ENCODE results near the gene PCDHGA5. TPM values are rescaled to one million over a fixed set of nuclear protein-coding genes. Genes with fewer than 3 reads are reported as not detected.
A peak's percentile ranks its signal among the peaks of the same experiment; 100 is the strongest.
"Not testable (repeated sequence)": the region's sequence is repeated elsewhere in the genome, so short reads cannot be mapped to it uniquely, and the experiment has no call there.

Gene PCDHGA5
- total RNA-seq, 1 donor from 2014 or later = 8.6 TPM

DNA sequence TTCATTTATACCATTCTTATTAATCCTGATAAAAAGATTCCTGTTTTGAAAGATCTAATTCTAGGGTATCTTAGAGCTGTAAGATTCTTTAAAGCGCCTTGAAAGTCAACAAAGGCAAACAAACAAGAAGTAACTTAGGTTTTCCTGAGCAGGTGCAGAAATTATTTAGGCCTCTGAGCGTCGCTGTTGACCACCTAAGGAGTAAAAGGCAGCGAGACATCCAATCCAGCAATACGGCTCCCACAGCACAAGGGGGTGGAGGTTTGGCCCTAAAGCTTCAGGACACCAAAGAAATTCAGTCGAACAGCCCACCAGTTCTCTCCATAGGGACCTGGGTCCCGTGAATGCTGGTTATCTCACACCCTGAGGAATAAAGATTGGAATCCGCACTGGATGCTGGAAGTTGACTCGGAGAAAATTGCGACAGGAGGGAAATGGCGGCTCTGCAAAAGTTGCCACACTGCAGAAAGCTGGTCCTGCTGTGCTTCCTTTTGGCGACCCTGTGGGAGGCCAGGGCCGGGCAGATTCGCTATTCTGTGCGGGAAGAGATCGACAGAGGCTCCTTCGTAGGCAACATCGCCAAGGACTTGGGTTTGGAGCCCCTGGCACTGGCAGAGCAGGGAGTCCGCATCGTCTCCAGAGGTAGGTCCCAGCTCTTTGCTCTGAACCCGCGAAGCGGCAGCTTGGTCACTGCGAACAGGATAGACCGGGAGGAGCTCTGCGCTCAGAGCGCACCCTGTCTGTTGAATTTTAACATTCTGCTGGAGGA is 25.2 kb upstream of the PCDHGA5 start, which contains the start of gene PCDHGA2:
PCDHGA2 (plus strand) TSS at position 223 of the 769 bp plus-strand sequence.
- H3K27me3 ChIP-seq = no peaks in the 10 kb centered on the region
- intact Hi-C loops (cut with DNase I) = no loop called here
- peaks cover 11% of the 10 kb centered on the region for H3K9me3 ChIP-seq

DNA sequence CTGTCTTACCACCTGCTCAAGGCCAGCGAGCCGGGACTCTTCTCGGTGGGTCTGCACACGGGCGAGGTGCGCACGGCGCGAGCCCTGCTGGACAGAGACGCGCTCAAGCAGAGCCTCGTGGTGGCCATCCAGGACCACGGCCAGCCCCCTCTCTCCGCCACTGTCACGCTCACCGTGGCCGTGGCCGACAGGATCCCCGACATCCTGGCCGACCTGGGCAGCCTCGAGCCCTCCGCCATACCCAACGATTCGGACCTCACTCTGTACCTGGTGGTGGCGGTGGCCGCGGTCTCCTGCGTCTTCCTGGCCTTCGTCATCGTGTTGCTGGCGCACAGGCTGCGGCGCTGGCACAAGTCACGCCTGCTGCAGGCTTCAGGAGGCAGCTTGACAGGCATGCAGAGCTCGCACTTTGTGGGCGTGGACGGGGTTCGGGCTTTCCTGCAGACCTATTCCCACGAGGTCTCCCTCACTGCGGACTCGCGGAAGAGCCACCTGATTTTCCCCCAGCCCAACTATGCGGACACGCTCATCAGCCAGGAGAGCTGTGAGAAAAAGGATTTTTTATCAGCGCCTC is 23.1 kb upstream of the PCDHGA5 start:
- intact Hi-C loops (cut with DNase I); H3K4me3 ChIP-seq; H3K4me1 ChIP-seq; H3K36me3 ChIP-seq; DNase-seq (ENCODE audit: extremely low spot score in 2 of 2); H3K27me3 ChIP-seq; H3K27ac ChIP-seq: not testable (repeated sequence)
- peaks cover 26% of the 10 kb centered on the region for H3K9me3 ChIP-seq

More for the DNA sequence above, 25.2 kb upstream of the PCDHGA5 start, which contains the start of gene PCDHGA2:
- H3K4me1 ChIP-seq = no peaks in the 10 kb centered on the region
- no peaks in the 10 kb centered on the region for H3K36me3 ChIP-seq
- H3K4me3 ChIP-seq = peak within 1 kb of the TSS; percentile 8 to 24
- no peak for DNase-seq (ENCODE audit: extremely low spot score in 2 of 2)
- TF ChIP-seq CTCF (IDR thresholded peaks at IDR 0.05) (no peak), POLR2AphosphoS5 (IDR thresholded peaks at IDR 0.05; ENCODE audit: insufficient read depth in 1 of 2, low read depth in 1 of 2) (no peak), POLR2A (IDR thresholded peaks at IDR 0.05) (no peak)
- no peak within 1 kb of the TSS for H3K27ac ChIP-seq

DNA sequence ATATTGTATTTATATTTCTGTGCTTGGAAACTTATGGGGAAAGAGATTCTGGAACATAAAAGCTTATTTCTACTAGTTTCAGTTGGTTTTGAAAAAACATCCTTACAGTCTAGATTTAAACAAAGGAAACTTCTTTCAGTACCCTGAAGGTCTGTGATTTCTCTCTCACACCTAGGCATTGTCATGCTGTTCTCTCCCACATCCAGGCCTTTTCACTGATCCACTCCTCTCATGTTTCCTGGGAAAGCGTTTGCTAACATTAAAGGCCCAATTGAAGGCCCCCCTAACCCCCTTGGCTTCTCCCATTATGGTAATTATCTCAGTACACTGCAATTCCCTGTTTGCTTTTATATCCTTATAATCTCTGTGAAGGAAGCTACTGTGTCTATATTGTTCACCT is 21.2 kb upstream of the PCDHGA5 start:
- Histone ChIP-seq H3K4me1 (no peaks in the 10 kb centered on the region), H3K27me3 (no peaks in the 10 kb centered on the region), H3K9me3 (peaks cover 26% of the 10 kb centered on the region), H3K36me3 (no peaks in the 10 kb centered on the region), H3K4me3 (no peak overlapping the region), H3K27ac (no peak overlapping the region)
- intact Hi-C loops (cut with DNase I) = no loop called here
- no peak for DNase-seq (ENCODE audit: extremely low spot score in 2 of 2)
- no peak for TF ChIP-seq POLR2A (IDR thresholded peaks at IDR 0.05)
- no peak for TF ChIP-seq POLR2AphosphoS5 (IDR thresholded peaks at IDR 0.05; ENCODE audit: insufficient read depth in 1 of 2, low read depth in 1 of 2)
- no peak for TF ChIP-seq CTCF (IDR thresholded peaks at IDR 0.05)

DNA sequence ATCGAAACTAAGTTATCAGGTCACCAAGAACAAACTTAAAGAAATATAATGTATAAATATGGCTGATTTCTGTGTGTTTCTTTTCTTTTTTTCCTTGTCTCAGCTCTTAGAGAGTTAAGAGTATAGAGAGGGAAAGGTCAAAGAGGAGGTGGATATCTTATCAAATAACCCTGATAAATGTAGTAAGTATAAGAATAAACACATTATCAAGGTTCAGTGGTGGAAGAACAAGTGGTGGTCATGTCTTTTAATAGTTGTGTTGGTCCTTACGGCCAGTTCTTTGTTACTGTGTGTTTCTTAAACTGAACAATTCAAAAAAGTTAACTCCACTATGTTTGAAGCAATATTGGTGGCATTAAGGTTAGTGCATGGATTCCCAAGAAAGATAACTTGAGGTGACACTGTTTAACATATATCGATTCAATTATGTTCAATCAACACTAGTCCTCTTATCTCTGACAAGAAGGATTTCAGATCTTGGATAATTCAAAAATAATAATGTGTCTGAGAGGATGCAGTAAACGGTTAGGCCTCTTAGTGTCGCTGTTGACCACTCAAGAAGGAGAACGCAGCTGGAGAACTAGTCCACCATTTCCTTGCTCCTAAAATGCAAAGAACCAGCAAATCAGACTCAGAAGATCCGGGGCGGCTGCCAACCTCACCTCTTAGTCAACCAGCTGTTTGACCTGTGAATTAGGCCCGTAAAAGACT is 20.6 kb upstream of the PCDHGA5 start, which contains the start of gene PCDHGA3:
PCDHGA3 (plus strand) TSS at position 588 of the 711 bp plus-strand sequence. CDS start 205 bp downstream, outside the sequence.
- intact Hi-C loops (cut with DNase I) = no loop called here
- Histone ChIP-seq H3K36me3 (no peaks in the 10 kb centered on the region), H3K4me1 (no peaks in the 10 kb centered on the region), H3K9me3 (peaks cover 26% of the 10 kb centered on the region), H3K4me3 (peak within 1 kb of the TSS; percentile 7 to 22), H3K27me3 (no peaks in the 10 kb centered on the region), H3K27ac (no peak within 1 kb of the TSS)
- DNase-seq (ENCODE audit: extremely low spot score in 2 of 2) = no peak
- no peak for TF ChIP-seq POLR2A (IDR thresholded peaks at IDR 0.05)
- TF ChIP-seq CTCF (IDR thresholded peaks at IDR 0.05) = no peak
- no peak for TF ChIP-seq POLR2AphosphoS5 (IDR thresholded peaks at IDR 0.05; ENCODE audit: insufficient read depth in 1 of 2, low read depth in 1 of 2)

- H3K9me3 ChIP-seq = peaks cover 26% of the 10 kb centered on the region
- no peak for DNase-seq (ENCODE audit: extremely low spot score in 2 of 2)
- peak overlapping the region; percentile 7 to 22 for H3K4me3 ChIP-seq
- TF ChIP-seq POLR2A (IDR thresholded peaks at IDR 0.05) = no peak
- TF ChIP-seq POLR2AphosphoS5 (IDR thresholded peaks at IDR 0.05; ENCODE audit: insufficient read depth in 1 of 2, low read depth in 1 of 2) = no peak
- TF ChIP-seq CTCF (IDR thresholded peaks at IDR 0.05) = no peak
- no peaks in the 10 kb centered on the region for H3K27me3 ChIP-seq
- H3K27ac ChIP-seq = no peak overlapping the region
- intact Hi-C loops (cut with DNase I) = no loop called here
- no peaks in the 10 kb centered on the region for H3K36me3 ChIP-seq
- no peaks in the 10 kb centered on the region for H3K4me1 ChIP-seq
Measured at GRCh38 chr5:141343953-141344463, 20.0 kb upstream of the PCDHGA5 start.

Measured in vagina (tissue), 2 donors.